Kasumi-1 (cell line): ENCODE results near the gene MIDN.

ENCODE experiments used
- DNase-seq, 2 experiments: peaks; one replicate each; lab custom pipeline; 2025; lab: John Stamatoyannopoulos, UW

The MIDN gene

DNA sequence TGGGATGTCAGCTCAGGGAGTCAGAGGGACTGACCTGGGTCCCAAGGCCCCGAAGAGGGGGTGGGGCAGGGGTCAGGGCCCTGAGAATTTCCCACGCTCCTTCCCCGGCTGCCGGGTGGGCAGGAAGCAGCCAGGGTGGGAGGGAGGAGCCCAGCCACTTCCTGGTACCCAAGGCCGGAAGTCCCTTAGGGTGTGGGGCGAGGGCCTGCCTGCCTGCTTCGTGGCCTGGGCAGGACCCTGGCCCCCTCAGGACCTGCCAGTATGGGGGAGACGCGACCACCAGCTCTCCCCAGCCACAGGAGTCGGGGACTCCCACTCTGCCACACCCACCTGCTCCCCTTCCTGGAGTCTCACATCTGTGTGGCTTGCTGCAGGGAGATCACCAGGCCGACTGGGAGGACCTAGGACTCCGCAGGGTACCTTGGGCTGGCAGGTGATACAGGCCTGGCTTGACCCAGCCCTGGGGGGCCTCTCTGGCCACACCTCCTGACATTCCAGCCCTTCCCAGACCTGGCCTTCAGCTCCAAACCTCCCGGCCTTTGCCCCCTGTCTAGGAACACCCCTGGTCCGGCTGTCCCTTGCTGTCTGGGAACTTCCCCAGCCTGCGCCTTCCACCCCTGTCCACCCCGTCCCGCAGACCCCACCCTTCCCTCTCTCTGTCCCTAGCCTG is 11.0 kb downstream of the MIDN start:
- DNase-seq, result peak; percentile 37 to 46

DNA sequence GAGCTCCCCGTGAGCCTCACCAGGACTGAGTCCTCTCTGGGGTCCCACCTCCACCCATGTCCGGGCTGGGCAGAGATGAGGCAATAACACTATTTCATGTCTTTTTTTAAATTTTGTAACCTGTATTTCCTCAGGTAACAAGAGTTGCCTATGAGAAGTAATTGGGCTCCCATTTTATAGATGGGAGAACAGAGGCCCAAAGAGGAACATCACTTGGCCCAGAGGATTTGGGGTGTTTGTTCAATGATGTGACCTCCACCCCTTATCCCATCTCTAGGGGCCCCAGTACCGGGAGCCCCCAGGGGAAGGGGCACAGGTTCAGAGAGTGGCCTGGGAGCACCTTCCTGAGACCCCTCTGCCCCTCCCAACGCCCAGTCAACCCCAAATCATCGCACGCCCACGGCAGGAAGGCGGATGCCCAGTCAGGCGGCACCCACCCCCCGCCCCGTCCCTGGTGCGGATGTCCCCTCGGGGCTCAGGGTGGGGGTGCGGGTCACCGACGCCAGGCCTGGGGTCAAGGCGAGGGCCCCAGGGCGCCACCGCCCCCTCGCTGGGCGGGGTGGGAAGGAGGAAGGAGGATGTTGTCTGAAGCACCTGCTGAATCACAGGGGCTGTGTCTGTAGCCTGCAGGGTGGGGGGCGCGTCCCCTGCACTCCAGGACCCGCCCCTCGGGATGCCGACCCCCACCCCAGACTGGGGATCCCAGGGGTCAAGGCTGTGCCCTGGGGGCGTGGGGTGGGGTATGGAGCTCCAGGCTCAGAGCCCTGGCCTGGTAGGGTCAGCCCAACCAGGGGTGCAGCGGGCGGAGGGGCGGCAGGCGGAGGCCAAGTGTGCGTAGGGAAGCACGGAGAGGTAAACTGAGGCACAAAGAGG is 11.7 kb downstream of the MIDN start:
- DNase-seq, result no peak

DNA sequence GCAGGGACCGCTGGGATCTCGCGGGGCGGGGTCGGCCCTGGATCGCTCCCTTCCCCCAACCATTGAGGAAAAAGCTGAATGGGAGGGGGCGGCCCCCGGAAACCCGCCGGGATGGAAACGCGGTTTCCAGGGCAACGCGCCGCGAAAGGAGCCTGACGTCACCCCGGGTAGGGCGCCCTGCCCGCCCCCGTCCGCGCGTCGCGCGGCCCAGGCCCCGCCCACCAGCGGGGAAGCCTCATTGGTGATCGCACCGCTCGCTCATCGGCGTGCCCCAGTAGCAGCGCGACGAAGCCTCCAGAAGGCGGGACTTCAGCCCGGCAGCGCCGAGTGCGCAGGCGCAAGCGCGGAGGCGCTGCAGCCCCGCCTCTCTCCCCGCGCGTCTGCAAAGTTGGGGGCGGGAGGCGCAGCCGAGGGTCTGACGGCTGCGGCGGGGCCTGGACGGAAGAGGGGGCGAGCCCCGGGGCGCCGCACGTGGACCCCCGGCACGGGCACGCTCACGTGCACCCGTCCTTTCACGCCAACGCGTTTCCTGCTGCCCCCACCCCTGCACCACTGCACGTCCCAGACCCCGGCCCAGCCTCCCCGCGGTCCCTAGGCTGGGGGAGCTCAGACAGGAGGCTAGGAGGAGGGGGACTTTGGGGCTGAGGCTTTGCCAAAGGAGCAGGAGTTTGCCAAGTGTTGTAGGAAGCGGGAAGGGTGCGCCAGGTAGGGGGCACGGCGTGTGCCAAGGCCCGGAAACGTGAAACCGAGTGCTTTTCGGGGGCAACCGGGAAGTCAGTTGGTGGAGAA is 12.6 kb downstream of the MIDN start:
- peak; percentile 86 to 91 for DNase-seq

DNA sequence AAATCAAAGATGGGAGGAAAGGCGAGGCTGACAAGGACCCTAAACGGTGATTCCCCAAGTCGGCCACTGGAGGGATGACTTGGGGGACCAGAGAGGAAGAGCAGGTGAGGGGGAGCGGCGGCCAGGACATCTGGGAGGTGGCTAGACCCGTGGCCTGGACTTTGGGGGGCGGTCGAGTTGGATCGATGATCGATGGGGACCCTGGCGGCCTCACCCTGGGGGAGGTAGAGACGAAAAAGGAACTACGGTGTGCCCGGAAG is 13.1 kb downstream of the MIDN start:
- DNase-seq, result peak in 1 of 2 experiments; percentile 24

DNA sequence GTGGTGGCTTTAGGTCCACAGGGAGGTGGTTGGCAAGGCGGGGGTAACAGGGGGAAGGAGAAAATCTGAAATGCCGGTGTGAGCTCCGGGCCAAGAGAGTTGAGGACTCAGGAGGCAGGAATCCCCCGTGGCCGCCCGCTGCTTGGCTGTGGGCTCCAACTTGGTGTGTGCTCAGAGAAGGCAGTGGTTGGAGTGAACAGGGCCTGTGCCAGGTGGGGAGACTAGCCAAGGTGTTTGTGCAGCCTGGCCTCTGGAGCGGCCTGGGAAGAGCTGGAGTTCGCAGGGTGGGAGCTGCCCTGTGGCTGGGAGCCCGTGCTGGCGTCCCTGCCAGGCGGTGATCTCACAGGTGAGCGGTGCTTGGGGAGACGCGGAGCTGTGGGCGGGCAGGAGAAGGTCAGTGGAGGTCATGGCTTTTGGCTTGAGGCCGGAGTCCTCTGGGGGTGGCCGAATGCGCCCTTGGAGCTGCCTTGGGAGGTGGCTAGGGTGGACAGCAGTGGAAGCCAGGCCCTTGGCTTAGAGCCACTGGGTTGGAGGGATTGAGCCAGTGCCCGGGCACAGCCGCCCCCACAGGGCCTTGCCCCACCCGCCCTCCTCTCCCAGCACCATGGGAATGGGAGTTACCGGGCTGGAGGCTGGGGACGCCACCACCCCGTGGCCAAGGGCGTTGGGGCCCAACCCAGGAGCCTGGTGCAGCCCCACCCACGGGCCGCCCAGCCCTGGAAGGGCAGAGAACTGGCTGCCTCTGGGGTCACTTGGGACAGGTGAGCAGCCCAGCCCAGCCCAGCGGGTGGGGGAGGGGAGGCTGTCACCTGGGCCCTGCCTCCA is 13.6 kb downstream of the MIDN start:
- DNase-seq, result no peak

DNA sequence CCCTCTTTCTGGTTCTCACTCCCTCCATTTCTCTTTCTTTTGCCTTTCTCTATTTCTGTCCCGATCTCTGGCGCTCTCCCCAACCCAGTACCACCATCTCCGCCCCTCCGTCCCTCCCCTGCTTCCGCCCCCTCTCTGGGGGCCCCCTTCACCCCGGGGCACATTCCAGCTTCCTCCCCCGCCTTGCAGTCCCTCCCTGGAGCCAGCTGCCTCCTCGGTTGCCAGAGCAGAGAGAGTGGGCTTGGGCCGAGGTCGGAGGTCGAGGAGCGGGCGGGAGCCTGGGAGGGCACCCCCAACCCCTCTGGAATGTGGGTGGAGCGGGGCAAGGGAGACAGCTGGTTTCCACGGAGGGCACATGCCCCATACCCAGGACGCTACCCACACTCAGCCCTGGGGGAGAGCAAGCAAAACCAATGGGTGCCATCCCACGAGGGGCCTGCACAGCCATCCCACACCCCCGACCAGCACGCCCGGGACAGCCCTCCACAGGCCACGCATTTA is 14.3 kb downstream of the MIDN start:
- DNase-seq, result no peak

DNA sequence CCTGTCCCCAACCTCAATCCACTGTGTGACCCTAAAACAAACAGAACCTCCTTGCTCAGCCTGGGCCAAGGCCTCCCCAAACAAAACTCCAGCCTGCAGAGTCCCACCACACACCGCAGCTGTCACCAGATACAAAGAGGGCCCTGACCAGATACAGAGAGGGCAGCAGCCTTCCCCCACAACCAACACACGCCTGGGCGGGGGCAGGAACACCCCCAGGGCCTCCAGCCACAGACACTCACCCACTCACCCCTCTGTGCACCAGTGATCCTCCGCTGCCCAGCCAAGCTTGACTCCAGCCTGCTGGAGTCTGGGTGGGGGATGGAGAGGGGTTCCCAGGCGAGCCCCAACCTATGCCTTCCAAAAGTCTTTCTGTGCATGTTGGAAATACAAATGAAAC is 14.8 kb downstream of the MIDN start:
- no peak for DNase-seq

DNA sequence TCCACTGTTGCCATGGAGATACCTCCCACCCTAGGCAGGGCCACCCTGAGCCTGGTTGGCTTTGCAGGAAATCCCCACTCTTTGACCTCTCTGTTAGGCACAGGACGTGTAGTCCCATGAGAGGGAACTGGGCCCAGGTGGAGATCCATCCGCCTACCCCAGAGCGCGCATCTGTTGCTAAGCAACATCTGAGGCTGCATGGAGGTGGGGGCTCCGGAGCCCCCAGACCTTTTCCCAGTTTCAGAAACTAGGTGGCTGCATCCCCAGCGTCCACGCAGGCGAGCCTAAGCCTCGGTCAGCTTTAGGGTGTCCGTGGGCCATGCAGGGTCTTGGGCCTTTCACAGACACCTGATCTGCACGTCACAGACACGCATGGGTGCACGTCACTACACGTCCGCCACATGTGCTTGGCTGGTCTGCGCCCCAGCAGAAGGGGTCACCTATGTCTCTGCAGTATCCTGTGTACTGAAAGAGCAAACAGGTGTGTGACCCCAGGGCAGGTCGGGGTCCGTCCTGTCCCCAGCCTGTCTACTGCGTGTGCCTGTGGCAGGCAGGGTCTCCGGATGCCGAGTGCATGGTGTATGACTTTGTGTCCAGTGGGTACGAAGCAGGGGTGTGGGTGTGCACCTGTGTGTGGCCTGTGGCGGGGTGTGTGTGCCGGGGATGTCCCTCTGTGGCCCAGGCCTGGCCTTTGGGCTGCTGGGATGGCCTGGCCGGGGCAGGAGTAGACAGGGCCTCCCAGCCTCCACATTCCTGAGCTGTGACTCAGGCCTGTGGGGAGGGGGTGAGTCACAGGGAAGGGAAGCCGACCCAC is 16.6 kb downstream of the MIDN start:
- DNase-seq, result no peak

DNA sequence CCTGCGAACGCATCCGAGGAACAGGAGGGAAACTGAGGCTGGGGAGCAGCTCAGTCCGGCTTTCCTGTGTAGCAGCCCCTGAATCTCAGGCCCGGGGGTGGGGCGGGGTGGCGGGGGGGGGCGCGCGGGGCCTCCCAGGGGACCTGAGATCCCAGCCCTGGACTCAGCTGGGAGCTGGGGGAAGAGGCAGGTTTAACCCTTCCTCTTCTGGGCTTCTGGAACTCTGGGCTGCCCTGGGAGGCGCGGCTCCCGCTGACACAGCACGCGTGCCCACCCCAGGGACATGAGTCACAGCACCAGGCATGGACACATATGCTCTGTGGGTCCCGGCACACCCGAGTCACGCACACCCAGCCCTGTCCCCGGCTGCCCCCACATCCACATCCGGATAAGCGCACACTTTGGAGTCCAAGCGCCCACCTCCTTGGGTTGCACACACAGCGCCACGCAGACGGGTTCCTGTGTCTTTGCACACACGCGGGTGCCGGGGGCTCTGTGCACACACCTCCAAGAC is 17.3 kb downstream of the MIDN start:
- DNase-seq, result no peak

DNA sequence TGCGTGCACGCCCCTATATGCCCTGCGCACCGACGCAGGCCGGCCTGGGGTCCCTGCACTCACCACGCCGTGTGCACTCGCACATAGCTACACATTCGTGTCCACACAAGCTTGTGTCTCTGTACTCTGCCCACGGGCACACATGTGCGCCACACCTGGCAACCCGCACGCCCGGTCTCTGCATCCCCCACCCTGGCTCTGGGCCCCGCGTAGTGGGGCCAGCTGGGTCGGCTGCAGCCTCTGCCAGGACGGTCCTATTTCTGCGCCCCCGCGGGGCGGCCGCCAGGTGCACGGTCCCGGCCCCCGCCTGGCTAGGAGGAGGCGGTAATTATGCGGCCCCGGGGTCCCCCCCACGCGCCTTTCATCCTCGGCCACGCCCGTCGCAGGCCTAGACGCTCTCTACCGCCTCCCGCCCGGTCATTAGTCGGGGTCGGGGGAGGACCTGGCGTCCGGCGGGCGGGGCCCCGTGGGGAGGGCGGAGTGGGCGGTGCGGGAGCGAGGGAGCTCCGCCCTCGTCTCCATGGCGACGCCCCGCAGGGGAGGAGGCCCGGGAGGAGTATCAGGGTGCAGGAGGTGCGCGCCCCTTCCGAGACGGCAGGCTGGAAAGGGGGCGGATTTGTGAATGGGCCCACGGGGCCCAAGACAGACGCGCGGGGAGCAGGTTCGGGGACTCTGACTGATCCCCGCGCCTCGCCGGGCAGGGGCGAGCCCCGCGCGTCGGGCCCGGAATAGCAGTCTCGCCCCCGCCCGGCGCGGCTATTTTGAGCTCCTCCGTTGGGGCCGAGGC is 17.9 kb downstream of the MIDN start:
- DNase-seq, result peak; percentile 52 to 63

DNA sequence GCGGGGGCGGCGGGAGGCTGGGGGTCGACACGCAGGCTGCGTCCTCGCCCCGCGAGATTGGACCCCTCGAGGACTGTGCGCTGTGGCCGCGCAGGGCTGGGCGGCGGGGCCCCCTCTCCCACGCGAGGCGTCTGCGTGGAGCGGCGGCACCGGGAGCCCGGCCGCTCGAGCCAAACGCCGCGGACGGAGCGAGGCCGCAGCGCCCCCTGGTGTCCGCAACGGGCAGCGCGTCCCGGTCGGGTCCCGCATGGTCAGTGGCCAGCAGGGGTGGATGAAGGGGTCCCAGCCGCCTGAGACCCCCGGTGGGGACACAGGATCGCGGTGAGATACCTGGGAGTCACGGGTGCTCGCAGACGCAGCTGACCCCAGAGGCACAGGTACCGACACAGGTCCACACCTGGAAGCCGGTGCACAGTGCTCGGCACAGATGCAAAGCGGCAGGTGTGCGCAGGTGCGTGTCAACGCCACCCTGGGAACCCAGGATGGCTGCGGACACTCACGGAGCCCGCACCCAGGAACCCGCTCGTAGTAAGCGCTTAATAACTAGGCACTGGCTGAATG is 18.6 kb downstream of the MIDN start:
- peak in 1 of 2 experiments; percentile 16 for DNase-seq

DNA sequence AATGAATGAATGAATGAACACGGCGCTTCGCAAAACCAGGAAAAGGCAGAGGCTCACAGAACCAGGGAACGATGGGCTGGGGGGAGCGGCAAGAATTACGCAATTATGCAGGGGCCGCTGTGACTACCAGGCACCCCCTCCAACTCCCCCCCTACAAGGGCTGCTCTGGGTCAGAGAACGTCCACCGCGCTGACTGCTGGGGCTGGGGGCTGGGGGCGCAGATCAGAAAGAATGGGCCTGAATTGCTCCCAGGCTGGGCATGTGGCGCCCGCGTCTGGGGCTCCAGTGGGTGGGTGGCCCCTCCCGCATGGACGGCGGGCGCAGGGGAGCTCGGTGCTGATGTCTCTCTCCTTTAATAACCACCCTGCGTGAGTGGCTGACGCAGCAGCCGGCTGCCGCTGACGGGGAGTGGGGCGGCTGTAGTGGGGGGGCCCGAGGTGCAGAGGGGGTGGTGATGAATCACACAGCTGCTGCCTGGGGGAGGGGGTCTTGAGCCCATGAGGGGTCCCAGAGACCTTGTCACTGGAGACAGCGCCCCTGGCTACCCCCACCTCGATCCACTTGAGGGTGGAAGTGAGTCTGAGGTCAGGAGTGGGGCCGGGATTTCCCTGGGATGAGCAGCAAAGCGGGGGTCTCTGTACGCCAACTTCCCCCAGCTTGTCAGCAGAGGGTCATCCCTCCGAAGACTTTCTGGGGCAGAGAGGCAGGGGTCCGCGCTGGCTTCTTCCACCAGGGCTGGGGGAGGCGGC is 19.3 kb downstream of the MIDN start:
- DNase-seq, result no peak

DNA sequence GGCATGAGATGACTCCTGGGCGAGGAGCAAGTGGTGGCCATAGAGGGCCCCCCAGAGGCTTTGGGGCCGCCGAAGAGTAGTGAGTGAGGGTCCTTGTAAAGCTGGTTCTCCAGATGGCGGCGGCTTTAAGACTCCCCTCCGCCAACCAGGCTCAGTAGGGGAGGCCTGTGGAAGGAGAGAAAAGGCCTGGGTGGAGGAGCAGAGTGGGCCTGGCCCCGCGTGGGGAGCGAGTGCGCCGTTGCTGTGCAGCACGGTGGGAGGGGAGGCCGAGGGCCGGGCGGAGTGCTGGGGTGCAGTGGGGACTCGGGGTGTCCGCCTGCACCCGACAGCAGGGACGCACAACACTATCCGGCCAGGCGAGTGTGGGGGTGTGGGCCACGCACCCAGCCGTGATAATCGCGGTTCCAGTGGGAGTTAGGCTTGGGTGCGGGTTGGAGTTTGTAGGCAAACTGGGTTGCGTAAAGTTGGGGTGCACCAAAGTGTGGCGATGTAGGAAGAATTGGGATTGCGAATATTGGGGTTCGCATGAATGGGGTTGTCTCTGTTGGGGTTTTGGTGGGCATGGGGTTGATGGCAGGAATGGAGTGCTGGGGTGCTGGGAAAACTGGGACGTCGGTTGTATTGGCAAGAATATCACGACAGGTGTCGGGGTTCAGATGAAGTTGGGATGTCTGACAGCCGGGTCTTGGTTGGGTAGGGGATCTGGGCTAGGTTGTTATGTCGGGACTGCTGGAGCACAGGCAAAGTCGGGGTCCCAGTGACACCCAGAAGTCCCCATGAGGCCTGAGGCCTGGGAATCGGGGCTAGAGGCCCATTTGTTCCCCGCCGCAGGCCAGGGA is 20.1 kb downstream of the MIDN start:
- no peak for DNase-seq

DNA sequence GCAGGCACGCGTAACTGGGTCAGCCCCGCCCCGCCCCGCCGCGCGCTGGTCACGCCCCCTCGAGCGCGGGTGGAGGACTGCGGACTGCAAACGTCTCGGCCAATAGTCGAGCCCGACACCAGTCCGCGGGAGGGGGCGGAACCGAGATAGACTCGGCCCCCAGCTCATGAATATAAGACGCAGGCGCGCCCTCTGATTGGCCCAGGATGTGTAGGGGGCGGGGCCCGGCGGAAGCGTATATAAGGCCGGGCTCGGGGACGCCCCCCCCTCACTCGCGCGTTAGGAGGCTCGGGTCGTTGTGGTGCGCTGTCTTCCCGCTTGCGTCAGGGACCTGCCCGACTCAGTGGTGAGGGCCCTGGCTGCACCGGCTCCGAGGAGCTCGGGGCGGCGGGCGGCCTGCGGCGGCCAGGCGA is 20.7 kb downstream of the MIDN start, which contains the start of gene CIRBP:
Gene CIRBP, plus strand, starts transcription at position 268 of the 413 bp plus-strand sequence. CDS start 1,602 bp downstream, outside the sequence.
- peak; percentile 93 to 94 for DNase-seq

DNA sequence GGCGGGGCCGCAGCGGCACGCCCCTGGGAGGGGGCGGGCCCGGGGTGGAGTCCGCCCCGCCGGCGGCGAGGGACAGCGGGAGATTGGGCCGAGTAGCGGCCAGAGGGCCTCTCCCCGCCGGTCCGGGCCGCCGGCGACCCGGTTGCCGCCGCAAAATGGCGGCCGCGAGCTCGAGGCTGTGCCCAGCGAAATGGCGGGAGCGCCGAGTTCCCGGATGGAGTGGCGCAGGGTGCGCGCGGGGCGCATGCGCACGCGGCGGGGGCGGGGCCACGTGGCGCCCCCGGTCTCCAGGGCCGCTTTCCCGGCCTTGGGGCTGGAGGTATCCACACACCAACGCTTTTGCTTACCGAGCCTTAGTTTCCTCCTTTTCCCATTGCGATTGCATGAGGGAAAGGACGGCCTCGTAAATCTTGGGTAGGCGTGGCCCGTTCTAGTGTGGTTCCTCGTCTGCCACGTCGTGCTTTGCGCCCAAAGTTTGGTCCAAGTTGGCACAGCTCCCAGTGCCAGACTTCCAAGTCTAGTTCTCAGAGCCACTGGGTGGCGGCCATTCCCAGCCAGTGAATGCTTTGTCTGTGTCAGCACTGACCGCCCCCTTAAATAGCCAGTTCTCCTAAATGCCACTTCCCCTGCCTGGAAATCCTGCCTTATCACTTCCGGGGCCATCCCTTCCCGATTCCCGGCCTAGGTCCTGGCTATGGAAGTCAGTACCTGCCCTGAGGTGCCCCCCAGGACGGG is 21.3 kb downstream of the MIDN start:
- peak; percentile 49 to 52 for DNase-seq

DNA sequence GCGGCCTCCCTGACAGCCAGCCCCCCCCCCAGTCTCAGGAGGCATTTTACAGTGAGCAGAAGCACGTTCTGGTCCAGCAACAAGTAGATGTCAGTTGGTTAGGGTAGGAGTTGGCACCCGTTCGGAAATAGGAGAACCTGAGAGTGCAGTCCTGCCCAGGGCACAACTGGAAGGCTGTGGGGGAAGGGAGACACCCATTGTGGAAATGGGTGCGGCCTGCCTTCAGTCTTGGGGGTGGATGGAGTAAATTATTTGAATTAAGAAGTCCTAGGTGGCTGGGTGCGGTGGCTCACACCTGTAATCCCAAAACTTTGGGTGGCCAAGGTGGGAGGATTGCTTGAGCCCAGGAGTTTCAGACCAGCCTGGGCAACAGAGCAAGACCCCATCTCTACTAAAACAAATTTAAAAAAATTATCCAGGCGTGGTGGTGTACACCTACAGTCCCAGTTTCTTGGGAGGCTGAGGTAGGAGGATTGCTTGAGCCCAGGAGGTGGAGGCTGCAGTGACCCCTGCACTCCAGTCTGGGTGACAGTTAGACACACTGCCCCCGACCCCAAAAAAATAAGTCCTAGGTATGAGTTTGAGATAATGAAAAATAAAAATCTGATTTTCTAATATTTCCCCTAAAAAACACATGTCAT is 21.9 kb downstream of the MIDN start:
- no peak for DNase-seq
